HG03196 (cell line): ENCODE measurements around the gene AK1.

ENCODE experiments used
- ATAC-seq: cut with Tn5 transposase; IDR thresholded peaks from one replicate; pipeline ENCODE4 v1.9.1; 2021; ENCODE audit not compliant: unreplicated experiment

Gene AK1

DNA sequence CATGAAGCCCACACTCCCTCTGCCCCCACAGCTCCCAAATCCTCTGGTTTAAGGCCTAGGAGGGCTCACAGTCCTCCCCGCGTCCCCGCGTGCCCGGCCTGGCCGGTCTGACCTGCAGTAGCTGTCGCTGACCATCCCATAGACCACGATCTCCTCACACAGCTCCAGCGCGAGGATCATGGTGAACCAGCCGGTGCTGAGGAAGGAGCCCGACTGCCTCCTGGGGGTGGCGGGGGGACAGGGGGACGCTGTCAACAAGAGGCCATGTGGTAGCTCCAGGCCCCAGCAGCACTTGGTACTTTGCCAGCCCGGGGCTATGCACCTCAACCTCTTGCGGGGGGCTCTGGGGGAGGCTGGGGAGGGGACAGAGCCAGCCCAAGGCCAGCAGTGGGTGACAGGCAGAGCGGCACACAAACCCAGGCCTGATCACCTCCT lies 32.4 kb upstream of the AK1 start:
- ATAC-seq: no peak

DNA sequence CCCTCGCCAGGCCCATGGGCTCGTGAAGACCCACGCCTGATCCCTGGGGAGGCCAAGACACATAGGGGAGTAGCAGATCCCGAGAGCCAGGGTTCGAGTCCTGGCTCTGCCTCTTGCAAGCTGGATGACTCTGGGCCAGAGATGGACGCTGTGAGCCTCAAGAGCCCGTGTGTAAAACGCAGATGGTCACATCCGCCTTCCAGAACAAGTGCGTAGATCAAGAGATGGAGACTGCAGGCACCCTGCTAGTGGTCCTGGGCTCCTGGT lies 31.1 kb upstream of the AK1 start:
- ATAC-seq: no peak

DNA sequence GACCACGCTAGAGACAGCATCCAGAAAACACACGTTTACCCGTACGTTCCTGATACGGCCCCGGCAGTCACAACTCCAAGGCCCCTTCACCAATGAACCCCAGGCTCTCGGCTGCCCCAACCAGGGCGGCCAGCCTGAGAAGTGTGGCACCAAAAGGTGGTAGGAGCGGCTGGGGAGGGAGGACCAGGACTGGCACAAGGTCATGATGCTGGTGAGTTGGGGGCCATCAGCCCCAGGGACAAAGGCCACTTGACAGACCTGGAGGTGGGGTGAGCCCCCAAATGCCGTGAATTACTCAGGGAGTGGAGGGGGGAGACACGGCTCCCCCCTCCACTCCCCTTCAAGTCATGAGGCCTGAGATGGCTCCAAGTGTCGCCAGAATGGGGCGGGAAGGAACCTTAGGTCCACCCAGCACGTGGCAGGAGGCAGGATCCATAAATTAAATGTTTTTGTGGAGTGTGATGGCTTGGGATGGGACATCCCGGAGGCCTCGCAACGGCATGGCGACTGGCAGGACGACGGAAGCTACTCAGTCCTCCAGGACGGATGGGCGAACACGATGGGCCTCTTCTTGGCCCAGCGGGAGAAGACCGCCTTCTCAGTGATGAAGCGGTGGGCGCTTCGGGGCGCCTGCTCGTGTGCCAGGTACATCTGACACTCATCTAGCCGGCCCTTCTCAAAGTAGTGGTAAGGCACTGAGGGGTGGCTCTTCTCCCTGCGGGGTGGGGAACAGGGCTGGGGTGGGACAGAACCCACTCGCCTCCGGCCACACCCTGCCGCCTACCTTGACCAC lies 30.6 kb upstream of the AK1 start:
- ATAC-seq: no peak

DNA sequence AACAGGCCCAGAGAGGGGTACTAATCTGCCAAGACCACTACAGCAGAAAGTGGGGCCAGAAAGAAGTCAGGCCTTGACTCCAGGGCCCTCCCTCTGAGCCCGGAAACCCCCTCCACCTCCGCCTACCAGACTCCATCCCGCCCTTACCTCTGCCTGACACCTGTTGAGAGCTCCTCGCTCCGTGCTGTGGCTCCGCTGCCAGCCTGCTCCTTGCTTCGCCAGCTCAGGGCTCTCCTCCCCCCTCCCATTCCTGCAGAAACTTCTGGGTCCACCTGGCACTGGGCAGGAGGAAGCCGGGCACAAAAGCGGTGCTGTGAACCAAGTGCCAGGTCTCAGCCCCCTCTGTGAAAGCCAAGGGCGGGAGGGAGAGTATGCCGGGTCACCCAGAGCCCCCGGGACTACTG lies 28.3 kb upstream of the AK1 start:
- no peak for ATAC-seq

DNA sequence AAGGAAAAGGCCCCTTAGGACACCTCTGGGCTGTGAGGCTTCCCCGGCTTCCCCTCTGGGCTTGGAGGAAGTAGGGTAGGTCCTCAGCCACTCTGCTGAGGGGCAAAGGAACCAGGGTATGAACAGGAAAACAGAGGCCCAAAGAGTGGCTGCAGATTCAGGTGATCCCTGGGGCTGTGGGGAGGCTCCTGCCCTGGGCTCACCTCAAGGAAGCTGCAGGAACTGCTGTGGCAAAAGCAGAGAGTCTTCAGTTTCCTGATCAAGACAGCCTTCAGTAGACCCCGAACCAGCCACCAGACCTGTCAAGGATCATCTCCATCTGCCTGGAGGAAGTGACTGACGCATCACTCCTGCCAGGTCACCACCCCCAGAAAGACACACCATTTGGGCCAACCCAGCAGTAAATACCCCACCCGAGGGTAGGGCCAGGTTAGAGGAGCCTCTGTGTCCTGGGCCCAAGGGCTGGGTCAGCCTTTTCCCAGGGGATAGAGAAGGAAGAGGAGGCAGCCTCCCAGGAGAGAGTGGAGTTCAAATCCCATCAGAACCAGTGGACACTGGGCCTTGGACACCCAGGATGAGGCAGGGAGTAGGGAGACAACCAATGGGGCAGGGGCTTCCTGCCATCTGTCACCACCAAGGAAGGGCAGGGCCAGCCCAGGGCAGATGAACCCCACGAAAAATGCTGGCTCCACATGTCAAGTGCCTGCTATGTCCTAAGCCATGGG lies 27.7 kb upstream of the AK1 start:
- ATAC-seq: no peak

DNA sequence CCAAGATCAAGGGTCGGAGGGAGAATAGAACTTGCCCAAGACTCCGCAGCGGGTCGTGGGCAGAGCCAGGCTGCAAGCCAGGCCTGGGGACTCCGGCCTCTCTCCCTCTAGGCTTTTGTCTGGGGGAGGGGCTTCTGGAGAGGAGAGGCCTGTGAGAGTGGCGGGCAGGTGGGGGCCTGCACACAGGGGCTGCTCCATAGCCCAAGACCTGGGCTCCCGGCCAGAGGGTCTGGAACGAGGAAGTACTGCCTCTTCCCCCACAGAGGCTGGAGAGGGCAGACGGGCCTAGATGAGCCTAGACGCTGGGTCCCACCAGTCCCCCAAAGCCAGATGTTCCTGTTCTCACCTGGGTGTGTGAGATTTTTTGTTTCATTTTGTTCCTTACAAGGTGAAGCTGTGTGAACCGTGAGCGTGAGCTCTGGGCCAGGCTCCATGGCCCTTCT lies 27.1 kb upstream of the AK1 start:
- no peak for ATAC-seq

DNA sequence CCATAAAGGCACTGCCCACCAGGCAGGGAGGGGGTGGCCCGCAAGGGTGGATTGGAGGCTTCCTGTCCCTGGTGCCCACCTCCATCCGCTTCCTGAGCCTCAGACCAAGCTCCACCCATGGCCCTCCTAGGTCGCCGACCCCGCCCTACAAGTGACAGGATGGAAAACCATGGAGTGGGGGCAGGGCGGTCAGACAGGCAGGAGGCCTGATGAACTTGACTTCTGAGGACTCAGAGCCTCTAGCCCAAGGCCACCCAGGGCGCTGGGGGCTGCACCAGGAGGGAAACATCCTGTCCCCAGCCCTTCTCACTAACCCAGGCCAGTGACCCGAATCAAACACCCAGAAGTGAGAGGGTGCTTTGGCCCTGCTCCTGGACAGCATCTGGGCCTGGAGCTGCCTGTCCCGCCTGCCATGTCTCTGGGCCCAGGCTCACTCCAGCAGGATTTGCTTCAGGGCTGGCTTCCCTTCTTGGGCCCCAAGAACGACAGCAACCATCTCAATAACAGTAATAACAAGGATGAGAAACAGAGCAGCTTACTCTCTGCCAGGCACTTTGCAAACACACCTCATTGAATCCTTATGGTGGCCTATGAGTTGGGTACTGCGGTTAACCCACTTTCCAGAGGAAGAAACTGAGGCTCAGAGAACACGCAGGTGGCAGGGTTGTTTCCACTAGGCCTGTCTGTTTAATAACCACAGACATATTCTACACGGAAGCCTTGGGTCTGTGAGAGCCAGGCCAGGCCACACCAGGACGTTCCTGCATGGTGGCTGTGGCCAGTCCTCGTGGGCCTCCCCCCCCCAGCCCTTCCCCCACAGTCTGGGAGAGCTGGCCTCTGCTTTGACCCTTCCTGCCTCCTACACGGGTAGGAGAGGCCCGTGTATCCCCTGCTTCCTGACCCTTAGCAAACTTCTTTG lies 26.3 kb upstream of the AK1 start:
- ATAC-seq: no peak

DNA sequence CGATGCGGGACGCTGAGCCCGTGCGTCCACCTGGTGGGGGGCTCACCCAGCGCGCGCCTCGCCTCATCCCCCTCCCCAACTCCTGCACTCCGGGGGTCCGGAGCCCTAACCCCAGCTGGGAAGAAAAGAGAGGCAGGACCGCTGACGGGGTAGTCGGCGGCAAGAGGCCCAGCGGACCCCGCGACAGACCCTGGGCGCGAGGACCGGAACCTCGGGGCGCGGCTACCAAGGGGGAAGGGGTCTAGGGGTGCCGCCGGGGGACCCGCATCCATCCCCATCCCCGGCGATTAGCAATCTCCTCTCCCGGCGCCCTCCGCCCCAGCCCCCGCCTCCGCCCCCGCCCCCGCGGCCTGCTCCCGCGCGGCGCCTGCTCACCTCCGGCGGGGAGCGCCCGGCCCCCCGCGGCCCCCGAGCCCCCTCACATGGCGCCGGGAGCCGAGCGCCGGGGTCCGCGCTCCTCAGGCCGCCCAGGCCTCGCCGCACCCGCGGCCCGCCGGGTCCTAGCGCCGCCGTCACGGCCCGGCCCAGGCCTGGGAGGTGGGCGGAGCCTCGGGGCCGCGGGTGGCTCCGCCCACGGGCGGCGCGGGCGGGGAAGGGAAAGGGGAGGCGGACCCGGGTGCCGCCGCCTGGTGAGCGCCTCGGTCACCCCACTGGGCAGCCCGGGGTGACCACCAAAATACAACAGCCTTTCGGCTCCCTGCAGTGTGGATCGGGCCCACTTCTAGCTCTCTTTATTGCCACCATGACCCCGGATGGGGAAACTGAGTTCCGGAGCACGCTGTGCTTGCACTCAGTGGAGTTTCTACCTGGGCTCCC lies 21.9 kb upstream of the AK1 start, which contains the start of gene ST6GALNAC6:
ST6GALNAC6 (minus strand) TSS at position 476 of the 816 bp plus-strand sequence. CDS start 1,622 bp downstream, outside the sequence.
- peak; percentile 43 for ATAC-seq

DNA sequence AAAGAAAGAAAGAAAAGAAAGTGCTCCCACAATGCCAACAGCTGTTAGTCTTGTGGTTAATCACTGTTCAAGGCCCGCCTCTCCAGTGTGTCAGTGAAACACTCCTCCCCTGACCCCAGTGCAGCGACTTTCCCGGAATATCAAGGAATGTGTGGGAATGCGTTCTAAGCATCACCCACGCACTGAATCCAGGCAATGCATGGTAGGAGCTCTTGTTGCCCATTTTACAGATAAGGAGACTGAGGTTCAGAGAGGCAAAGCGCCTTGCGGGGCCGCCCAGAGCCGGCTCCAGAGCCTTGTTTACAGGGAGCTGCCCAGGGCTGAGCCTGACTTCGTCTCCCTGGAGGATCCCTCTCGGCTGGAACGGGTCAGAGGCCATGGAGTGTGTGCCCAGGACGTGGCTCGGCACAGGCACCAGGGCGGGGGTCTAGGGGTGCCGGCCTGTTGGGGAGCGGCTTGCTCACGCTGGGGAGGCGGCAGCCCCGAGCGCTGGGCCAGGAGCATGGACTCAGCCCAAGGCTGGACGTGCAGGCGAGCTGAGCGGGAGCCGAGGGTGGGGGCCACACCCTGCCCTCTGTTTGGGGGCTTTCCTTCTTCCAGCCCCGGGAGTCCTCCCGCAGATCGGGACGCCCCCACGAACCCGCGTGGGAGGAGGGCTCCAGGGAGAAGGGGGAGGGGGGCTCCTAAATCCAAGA lies 21.1 kb upstream of the AK1 start:
- no peak for ATAC-seq

DNA sequence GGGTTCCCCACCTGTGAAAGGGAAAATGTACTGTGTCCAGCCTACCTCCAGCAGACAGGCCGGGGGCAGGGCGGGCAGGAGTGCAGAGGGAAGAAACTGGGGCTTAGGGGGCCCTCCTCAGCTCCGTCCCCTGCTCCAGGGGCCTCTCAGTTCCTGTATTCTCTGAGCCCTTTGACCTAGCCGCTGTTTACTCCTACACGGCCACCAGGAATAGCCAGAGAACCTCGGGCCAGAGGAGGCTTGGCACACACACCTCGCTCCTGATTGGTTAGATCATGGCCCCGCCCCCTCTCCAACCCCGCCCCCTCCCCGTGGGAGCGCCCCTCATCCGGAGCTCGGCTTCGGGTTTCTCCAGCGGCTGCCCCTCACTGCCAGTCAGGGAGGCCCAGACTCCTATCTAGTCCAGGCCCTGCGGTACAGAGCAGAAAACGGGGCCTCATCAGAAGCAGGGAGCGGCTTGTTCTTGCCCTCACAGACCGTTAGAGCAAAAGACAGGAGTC lies 19.8 kb upstream of the AK1 start:
- no peak for ATAC-seq

DNA sequence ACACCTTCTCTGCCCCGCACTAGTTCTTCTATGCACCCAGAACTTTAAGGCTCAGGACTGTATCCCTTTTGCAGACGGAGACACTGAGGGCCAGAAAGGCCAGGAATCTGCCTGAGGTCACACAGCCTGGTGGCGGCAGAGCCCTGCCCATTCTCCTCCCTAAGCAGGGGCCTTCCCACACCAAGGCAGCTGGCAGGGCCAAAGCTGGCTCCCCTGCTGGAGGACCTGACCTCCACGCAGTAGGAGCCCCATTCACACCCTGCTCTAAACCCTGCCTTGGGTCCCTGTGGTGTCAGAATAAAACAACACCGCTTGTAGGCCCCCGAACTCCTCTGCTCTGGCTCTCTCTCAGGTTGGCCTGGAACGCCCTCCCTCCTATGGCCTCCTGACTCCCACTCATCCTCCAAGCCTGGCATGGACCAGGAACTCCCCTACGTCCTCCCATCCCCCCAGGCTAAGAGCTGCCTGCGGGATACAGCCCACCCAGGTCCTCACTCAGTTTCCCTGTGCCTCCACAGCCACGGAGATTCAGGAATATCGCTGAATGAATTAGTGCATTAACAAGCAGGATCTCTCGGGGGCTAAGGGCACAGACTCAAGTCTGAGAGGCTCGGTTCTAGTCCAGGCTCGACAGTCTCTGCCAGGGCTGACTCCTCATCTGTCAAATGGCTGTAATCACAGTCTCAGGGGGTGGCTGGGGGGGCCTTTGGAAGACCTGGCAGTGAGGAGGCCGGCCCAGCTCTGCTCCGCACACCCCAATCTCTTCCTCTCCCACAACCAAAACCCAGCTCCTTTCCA lies 19.1 kb upstream of the AK1 start:
- no peak for ATAC-seq

DNA sequence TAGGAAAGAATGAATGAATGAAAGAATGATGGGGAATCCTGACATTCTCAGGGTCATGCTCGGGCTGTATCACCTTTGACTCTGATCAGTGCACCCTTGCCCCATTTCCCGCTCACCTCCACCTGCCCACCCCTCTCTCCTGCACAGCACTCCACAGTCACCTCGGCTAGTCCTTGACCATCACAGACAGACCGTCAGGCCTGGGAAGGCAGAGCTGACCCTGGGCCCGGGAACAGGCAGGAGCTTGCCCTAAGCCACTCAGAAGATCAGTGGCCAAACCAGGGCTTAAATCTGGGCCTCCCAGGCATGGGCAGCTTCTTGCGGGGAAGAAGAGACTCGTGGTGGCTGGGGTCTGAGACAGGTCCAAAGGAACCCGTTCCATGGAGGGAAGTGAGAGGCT lies 18.3 kb upstream of the AK1 start:
- ATAC-seq: no peak

DNA sequence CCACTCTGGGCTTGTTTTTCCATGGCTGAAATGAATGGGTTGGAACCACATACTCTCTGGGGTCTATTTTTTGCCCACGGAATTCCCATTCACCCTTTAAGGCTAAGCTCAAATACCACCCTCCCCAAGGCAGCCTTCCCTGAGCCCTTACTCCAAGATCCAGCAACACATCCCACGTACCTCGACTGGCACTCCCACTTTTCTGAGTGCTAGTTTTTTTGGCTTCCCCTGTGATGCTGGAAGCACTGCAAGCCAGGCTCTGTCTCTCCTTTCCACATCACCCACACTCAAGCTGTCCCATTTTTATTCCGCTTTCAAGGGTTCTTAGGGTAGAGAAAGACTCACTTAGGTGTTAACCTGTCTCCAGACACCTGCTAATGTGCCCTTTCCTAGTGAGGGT lies 15.9 kb upstream of the AK1 start:
- no peak for ATAC-seq

DNA sequence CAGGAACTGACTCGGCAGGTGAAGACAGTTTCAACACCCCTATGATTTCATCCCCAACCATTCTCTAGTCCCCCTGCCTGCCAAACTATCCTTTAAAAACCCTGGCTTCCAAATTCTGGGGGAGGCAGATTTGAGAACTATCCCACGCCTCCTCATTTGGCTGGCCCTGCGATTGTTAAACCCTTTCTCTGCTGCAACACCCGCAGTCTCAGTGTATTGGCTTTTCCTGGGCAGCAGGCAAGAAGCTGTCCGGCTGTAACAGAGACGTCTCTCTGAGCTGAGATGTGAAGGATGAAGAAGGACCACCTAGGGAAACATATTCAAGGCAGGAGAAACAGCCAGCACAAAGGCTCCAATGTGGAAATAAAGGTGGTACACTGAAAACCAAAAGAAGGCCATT lies 15.4 kb upstream of the AK1 start:
- no peak for ATAC-seq

DNA sequence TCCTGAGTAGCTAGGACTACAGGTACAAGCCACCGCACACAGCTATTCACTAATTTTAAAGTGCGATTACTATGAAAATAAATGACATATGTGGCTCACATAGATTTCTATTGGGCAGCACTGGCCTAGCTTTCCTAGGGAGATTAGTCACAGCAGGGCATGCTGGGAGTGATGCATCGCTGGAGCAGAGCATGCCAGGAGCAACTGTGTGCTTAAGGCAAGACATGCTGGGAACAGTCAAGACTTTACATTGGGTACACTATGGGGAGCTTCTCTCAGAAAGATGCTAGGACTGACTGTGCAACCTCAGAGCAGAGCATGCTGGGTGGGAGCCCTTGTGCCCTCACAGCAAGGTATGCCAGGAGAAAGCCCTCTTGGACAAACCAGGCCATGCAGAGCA lies 12.6 kb upstream of the AK1 start:
- ATAC-seq: no peak

DNA sequence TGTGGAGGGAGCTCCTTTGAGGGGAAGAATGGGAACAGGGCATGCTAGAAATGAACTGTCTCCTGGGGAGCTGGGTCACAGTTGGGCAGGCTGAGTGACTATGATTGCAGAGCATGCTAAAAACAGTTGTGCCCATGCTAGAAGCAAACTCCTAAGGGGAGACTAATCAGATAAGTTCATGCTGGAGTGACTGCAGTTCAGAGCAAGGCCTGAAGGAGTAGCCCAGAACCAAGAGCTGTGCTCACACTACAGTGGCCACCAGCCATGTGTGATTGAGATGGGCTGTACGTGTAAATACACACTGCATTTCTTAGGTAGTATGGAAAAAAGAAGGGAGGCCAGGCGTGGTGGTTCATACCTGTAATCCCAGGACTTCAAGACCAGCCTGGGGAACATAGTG lies 10.3 kb upstream of the AK1 start:
- no peak for ATAC-seq

DNA sequence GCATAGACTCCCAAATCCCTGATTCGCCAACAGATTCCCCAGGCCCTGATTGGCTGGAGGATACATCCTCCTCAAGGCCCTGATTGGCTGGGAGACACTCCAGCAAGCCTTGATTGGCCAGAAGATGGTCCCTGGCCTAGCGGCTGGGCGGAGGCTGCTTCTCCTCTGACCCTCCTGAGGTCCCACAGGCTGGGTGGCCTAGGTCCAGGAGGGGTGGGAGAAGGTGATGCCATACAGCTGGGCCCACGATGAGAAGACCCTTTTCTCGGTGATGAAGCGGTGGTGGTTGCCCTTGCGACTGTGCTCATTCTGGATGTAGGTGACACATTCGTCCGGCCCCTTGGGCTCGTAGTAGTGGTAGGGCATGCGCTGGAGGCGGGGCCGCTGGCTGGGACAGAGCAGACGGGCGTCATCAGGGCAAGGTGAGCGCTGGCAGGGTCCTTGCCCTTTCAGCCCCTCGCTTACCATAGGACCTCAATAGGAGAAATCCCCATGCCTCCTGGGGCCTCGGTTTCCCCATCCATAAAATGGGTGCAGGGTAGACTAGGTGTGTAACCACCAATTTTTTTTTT lies 9.0 kb upstream of the AK1 start:
- no peak for ATAC-seq

DNA sequence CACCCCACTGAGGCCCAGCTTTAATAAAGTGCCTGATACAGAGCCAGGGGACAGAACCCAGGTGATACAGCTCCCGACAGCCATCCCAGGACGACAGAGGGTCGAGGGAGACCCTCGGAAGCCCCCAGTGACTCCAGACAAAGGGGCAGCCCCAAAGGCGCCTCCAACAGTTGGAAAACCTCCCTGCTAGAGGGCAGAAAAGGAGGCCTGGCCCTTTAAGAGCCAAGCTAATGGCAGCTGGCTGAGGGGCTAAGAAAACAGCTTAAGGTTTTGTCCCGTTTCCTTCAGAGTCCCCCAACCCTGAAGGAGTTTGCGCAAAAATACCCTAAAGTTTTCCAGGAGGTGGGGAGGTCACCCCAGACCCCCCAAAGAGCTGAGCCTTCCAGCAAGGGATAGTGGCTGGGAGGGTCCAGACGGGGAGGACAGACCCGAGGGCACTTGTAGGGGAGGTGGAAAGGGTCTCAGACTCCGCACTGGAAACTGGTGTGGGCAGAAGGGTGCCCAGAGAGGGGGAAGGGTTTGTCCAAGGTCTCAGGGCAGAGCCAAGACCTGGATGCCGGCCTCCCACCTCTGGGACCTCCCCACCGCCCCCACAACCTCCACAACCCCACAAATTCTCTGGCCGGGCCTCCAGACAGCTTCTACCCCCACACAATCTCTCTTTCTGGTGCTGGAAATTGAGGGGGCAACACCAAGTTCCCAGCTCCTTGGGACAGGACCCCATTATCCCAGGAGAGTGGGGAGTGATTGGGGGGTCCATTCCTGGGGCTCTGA lies 8.2 kb upstream of the AK1 start:
- ATAC-seq: no peak
